Activated CD4-positive, alpha-beta T cell treated with anti-CD3 and anti-CD28 coated beads, Interleukin-2, amount 10 ng/mL, durations not matched to agents 24 days and 14 days (primary cell): Measurements from ENCODE around the gene NFX1. TPM values are rescaled to one million over a fixed set of nuclear protein-coding genes. Genes with fewer than 3 reads are reported as not detected.
"Not testable (repeated sequence)": the region's sequence is repeated elsewhere in the genome, so short reads cannot be mapped to it uniquely, and the experiment has no call there.

Experiments
- DNase-seq: peaks from one replicate; pipeline ENCODE4 v3.0.0; 2022
- H3K27ac Mint-ChIP-seq: one replicate; pipeline ENCODE4 v1.8.0; 2022; ENCODE audit warnings: mild to moderate bottlenecking, mixed read lengths
- H3K27me3 Mint-ChIP-seq: one replicate; pipeline ENCODE4 v1.8.0; 2022; ENCODE audit warnings: mixed read lengths
- H3K36me3 Mint-ChIP-seq: one replicate; pipeline ENCODE4 v1.8.0; 2022; ENCODE audit warnings: low read depth, mild to moderate bottlenecking, mixed read lengths
- H3K4me1 Mint-ChIP-seq: one replicate; pipeline ENCODE4 v1.8.0; 2021; ENCODE audit warnings: mixed read lengths
- H3K4me3 Mint-ChIP-seq: one replicate; pipeline ENCODE4 v1.8.0; 2022; ENCODE audit warnings: mild to moderate bottlenecking, moderate library complexity, mixed read lengths
- H3K9me3 Mint-ChIP-seq: one replicate; pipeline ENCODE4 v1.8.0; 2021; ENCODE audit warnings: mixed read lengths
- intact Hi-C: fragments of 100-400 bp; cut with micrococcal nuclease; formaldehyde crosslinking; loops from one replicate; pipeline ENCODE4 v1.15.1; 2023
- total RNA-seq: library from RNA; stranded (reverse); gene quantifications from 2 replicates; pipeline ENCODE4 v1.2.3, GENCODE V29; 2022

NFX1 gene
- total RNA-seq, 1 donor from 2014 or later, result 38.7 TPM

GRCh38 chr9:33332956-33333355, 42.6 kb downstream of the NFX1 start:
- H3K9me3 Mint-ChIP-seq, intact Hi-C loops, H3K4me3 Mint-ChIP-seq, DNase-seq, H3K27me3 Mint-ChIP-seq, H3K4me1 Mint-ChIP-seq: not testable (repeated sequence)
- peak overlapping the region; percentile 34 for H3K27ac Mint-ChIP-seq
- peaks cover 74% of the 10 kb centered on the region for H3K36me3 Mint-ChIP-seq

GRCh38 chr9:33340186-33340585, 49.9 kb downstream of the NFX1 start:
- no peak for DNase-seq
- H3K4me1 Mint-ChIP-seq, result peaks cover 9% of the 10 kb centered on the region
- H3K27ac Mint-ChIP-seq, result no peak overlapping the region
- H3K27me3 Mint-ChIP-seq, result no peaks in the 10 kb centered on the region
- peaks cover 19% of the 10 kb centered on the region for H3K9me3 Mint-ChIP-seq
- no peak overlapping the region for H3K4me3 Mint-ChIP-seq
- intact Hi-C loops, result no loop called here
- H3K36me3 Mint-ChIP-seq, result peaks cover 68% of the 10 kb centered on the region

DNA sequence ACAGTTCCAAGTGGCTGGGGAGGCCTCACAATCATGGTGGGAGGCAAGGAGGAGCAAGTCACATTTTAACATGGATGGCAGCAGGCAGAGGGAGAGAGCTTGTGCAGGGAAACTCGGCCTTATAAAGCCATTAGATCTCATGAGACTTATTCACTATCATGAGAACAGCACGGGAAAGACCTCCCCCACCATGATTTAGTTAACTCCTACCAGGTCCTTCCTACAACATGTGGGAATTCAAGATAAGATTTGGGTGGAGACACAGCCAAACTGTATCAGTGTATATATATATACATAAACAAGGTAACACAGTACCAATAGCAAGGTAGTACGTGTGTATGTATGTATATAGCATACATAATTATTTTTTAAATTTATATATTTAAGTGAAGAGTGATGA, 50.9 kb downstream of the NFX1 start:
- no peak for DNase-seq
- Mint-ChIP-seq H3K9me3 (peaks cover 19% of the 10 kb centered on the region), H3K36me3 (peaks cover 69% of the 10 kb centered on the region), H3K4me3 (no peak overlapping the region), H3K27me3 (no peaks in the 10 kb centered on the region), H3K4me1 (peaks cover 9% of the 10 kb centered on the region), H3K27ac (peak overlapping the region; percentile 54)
- intact Hi-C loops, result no loop called here

DNA sequence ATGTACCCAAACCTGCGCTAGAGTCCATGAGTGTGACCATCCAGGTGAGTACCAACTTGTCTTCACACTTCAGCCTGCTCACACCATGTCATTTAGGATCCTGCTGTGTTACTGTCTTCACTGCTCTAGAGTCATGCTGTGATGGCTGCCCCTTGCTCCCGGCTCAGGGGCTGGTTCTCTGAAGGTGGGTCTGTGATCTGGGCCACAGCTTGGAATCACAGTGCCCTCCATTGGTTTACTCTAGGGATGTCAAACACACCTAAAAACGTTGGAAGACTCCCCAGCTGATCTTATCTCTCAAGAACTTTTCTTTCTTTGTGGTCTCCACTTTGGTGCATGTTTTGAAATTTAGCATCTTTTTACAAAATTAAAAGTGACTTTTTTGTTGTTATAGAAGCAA, 53.8 kb downstream of the NFX1 start:
- peaks cover 9% of the 10 kb centered on the region for H3K4me1 Mint-ChIP-seq
- H3K4me3 Mint-ChIP-seq, result no peak overlapping the region
- H3K9me3 Mint-ChIP-seq, result peaks cover 17% of the 10 kb centered on the region
- H3K36me3 Mint-ChIP-seq, result peaks cover 75% of the 10 kb centered on the region
- no peak overlapping the region for H3K27ac Mint-ChIP-seq
- intact Hi-C loops, result no loop called here
- no peak for DNase-seq
- no peaks in the 10 kb centered on the region for H3K27me3 Mint-ChIP-seq

DNA sequence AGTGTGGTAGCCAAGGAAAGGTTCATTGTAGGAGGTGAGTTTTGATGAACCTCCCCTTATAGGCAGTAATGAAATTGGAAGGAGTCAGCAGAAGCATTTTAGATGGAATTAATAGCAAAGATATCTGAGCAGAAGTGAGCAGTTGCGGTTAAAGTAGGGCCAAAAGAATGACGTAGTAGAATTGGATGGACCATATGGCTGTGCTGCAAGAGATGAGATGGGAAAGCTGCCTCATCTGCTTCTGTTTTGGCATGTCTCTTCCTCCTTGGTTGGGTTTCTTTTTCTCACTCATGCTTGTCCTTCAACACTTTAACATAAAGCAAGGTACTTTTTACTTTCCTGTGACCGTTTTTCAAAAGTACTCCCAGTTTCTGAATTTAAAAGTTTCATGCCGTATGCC, 56.2 kb downstream of the NFX1 start:
- Mint-ChIP-seq H3K9me3 (no peaks in the 10 kb centered on the region), H3K4me1 (peaks cover 6% of the 10 kb centered on the region), H3K4me3 (no peak overlapping the region), H3K36me3 (peaks cover 62% of the 10 kb centered on the region), H3K27ac (no peak overlapping the region), H3K27me3 (no peaks in the 10 kb centered on the region)
- DNase-seq, result no peak
- intact Hi-C loops, result no loop called here

DNA sequence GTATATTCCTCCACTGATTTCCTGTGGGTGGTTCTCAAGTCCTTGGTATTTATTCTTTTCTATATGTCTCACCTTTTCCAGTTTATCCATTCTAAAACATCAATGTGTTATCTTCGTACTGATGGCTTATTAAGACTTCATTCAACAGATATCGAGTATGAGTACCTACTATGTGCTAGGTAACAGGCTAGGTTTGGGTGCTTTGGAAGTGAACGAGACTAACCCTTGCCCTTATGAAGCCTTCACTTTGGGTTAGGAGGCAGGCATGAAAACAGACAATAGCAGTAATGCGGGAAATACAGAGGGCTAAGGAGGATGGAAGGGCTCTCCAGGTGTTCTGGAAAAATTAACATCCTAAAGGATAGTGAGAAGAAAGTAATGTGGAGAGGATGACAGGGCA, 58.7 kb downstream of the NFX1 start:
- Mint-ChIP-seq H3K27me3 (no peaks in the 10 kb centered on the region), H3K27ac (peak overlapping the region; percentile 7), H3K9me3 (no peaks in the 10 kb centered on the region), H3K4me3 (no peak overlapping the region), H3K36me3 (peaks cover 54% of the 10 kb centered on the region), H3K4me1 (peaks cover 2% of the 10 kb centered on the region)
- intact Hi-C loops, result no loop called here
- DNase-seq, result no peak

- H3K36me3 Mint-ChIP-seq, result peaks cover 58% of the 10 kb centered on the region
- H3K27ac Mint-ChIP-seq, result no peak overlapping the region
- H3K4me3 Mint-ChIP-seq, result no peak overlapping the region
- no peak for DNase-seq
- peaks cover 5% of the 10 kb centered on the region for H3K4me1 Mint-ChIP-seq
- intact Hi-C loops, result no loop called here
- no peaks in the 10 kb centered on the region for H3K9me3 Mint-ChIP-seq
- H3K27me3 Mint-ChIP-seq, result no peaks in the 10 kb centered on the region
These were observed 59.4 kb downstream of the NFX1 start for GRCh38 chr9:33349743-33350142.

DNA sequence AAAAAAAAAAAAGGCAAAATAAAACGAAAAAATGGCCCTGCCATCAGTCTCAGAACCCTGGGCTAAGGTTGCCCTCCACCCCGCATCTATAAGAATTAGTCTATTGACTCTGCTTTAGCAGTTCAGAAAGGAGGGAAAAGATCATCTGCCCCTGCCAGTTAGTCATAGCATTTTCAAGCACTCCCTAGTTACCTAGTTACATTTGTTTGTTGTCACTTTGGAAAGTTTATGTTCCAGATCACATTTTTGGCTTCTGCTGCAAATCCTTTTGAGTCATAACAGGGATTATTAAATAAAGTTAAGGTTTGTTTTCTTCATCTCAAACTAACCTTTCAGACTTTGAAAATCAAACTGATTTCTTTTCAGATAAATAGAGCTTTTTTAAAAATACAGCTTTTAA, 60.0 kb downstream of the NFX1 start:
- intact Hi-C loops, result no loop called here
- Mint-ChIP-seq H3K36me3 (peaks cover 59% of the 10 kb centered on the region), H3K9me3 (no peaks in the 10 kb centered on the region), H3K27ac (no peak overlapping the region), H3K4me3 (no peak overlapping the region), H3K4me1 (peaks cover 8% of the 10 kb centered on the region), H3K27me3 (no peaks in the 10 kb centered on the region)
- no peak for DNase-seq

- Mint-ChIP-seq H3K27ac (no peak overlapping the region), H3K9me3 (no peaks in the 10 kb centered on the region), H3K27me3 (no peaks in the 10 kb centered on the region), H3K36me3 (peaks cover 58% of the 10 kb centered on the region), H3K4me3 (no peak overlapping the region), H3K4me1 (peaks cover 8% of the 10 kb centered on the region)
- intact Hi-C loops, result no loop called here
- no peak for DNase-seq
These were observed 61.2 kb downstream of the NFX1 start for GRCh38 chr9:33351547-33351946.

- intact Hi-C loops, result no loop called here
- Mint-ChIP-seq H3K36me3 (peaks cover 37% of the 10 kb centered on the region), H3K9me3 (no peaks in the 10 kb centered on the region), H3K27me3 (no peaks in the 10 kb centered on the region), H3K27ac (peak overlapping the region; percentile 38), H3K4me1 (peaks cover 6% of the 10 kb centered on the region), H3K4me3 (no peak overlapping the region)
- DNase-seq, result no peak
These were observed 64.4 kb downstream of the NFX1 start for GRCh38 chr9:33354651-33355211.

DNA sequence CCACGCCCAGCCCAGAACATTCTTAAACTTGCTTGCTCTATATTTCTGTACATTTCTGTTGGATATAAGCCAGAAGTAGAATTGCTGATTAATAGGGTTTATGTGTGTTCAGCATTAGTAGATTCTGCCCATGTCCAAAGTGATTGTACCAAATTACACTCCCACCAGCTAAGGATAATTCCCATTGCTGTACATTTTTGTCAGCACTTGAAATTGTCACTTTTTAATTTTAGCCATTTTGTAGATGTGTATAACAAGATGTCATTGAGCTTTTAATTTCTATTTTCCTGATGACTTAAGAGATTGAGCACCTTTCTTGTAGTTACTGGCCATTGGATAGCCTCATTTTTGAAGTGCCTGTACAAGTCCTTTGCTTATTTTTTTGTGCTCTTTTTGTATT, 65.6 kb downstream of the NFX1 start:
- DNase-seq, result no peak
- Mint-ChIP-seq H3K4me3 (no peak overlapping the region), H3K36me3 (peaks cover 41% of the 10 kb centered on the region), H3K27me3 (no peaks in the 10 kb centered on the region), H3K27ac (no peak overlapping the region), H3K9me3 (no peaks in the 10 kb centered on the region), H3K4me1 (peaks cover 6% of the 10 kb centered on the region)
- intact Hi-C loops, result no loop called here

DNA sequence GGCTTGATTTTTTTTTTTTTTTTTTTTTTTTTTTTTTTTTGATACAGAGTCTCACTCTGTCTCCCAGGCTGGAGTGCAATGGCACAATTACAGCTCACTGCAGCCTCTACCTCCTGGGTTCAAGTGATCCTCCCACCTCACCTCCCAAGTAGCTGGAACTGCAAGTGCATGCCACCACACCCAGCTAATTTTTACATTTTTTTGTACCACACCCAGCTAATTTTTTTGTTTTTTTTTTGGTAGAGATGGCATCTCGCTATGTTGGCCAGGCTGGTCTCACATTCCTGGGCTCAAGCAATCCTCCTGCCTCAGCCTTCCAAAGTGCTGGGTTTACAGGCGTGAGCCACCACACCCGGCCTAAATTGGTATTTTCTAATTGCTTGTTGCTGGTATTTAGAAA, 68.3 kb downstream of the NFX1 start:
- intact Hi-C loops, H3K4me3 Mint-ChIP-seq, H3K9me3 Mint-ChIP-seq, DNase-seq, H3K27me3 Mint-ChIP-seq, H3K4me1 Mint-ChIP-seq, H3K27ac Mint-ChIP-seq: not testable (repeated sequence)
- H3K36me3 Mint-ChIP-seq, result peaks cover 39% of the 10 kb centered on the region

DNA sequence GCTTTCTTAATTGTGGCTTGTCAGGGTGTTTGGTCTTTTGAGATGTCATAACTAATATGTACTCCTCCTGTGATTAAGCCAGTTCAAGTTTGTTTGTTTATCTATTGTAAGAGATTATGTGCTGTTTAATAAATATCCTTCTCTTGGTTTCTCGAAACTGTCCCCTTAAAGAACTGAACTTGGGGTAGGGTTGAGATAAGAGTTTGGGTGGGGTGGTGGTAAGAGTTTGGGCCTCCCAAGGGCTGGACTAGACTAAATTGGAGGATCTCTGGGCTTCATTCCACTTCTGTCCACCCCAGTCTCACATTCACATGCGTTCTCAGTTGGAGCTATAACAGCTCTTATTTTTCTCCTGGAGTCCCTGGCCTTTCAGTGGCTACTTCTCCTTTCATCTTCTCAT, 73.8 kb downstream of the NFX1 start:
- Mint-ChIP-seq H3K27ac (peak overlapping the region; percentile 10), H3K36me3 (peaks cover 50% of the 10 kb centered on the region), H3K9me3 (no peaks in the 10 kb centered on the region), H3K4me1 (no peaks in the 10 kb centered on the region), H3K27me3 (no peaks in the 10 kb centered on the region), H3K4me3 (no peak overlapping the region)
- intact Hi-C loops, result no loop called here
- no peak for DNase-seq

- H3K4me1 Mint-ChIP-seq, H3K4me3 Mint-ChIP-seq, H3K9me3 Mint-ChIP-seq, intact Hi-C loops, H3K27me3 Mint-ChIP-seq, DNase-seq, H3K27ac Mint-ChIP-seq: not testable (repeated sequence)
- H3K36me3 Mint-ChIP-seq, result peaks cover 49% of the 10 kb centered on the region
These were observed 74.5 kb downstream of the NFX1 start for GRCh38 chr9:33364814-33365213.

GRCh38 chr9:33366979-33367480, 76.7 kb downstream of the NFX1 start:
- Mint-ChIP-seq H3K36me3 (peaks cover 58% of the 10 kb centered on the region), H3K4me1 (peaks cover 3% of the 10 kb centered on the region), H3K27ac (no peak overlapping the region), H3K9me3 (no peaks in the 10 kb centered on the region), H3K4me3 (no peak overlapping the region), H3K27me3 (no peaks in the 10 kb centered on the region)
- DNase-seq, result no peak
- intact Hi-C loops, result no loop called here
